Heart left ventricle (tissue), 13 donors: ENCODE measurements around the gene ST3GAL2.

Source experiments
- CTCF ChIP-seq, 12 donors: fragments of 200-600 bp; sonication (generic) in 4 of 12; IDR thresholded peaks; one replicate each; pipeline versions ENCODE4 v1.5.0 to v1.8.0; 2018 to 2022; ENCODE audit warnings: antibody characterized with exemption in 12 of 12, mild to moderate bottlenecking in 5 of 12
- POLR2A ChIP-seq, 2 donors: fragments of 450-650 bp; IDR thresholded peaks; one replicate each; pipeline ENCODE4 v1.6.1; 2017; ENCODE audit warnings: antibody characterized with exemption in 2 of 2, mild to moderate bottlenecking in 2 of 2, moderate library complexity in 2 of 2
- donor health status: ischemic (EF 13 %, LVEDD 7.1; RV severe dilation, severe dysfunction).
- donor health status: DM: no; HTN: yes; CAD: no.
- donor health status: DM: no; HTN: no; CAD: no.
- donor health status: ischemic (EF 25% LVEDD 6.9; RV normal size, moderate dysfunction).
- donor health status: ischemic (EF 25% LVEDD 5.7; RV mildly dilated, moderate dysfunction).
- donor health status: ischemic (EF 35%, LVEDD 5.7; RV mildly dilated, moderate dysfunction).
- donor health status: nonischemic (EF 11% LVEDD 7.7; RV severe dilation, severe dysfunction).
- donor health status: DM: yes; HTN: yes; CAD: no.
- donor health status: PGD.
- donor health status: ischemic (EF 29% LVEDD 5.4; RV normal size, mild dysfunction).
- donor health status: nonischemic (EF 23%, LVEDD 6.1; RV moderate dilation, normal function).

GRCh38 chr16:70381604-70382342 lies 57.1 kb downstream of the ST3GAL2 start:
- TF ChIP-seq CTCF (IDR thresholded peaks at IDR 0.05) (no peak), POLR2A (IDR thresholded peaks at IDR 0.05) (peak in 1 of 2 donors; percentile 15)
